ENCODE results near the gene TMEM143.

The TMEM143 gene

GRCh38 chr19:48353677-48354076 is 10.1 kb downstream of the TMEM143 start:
- no peak for DNase-seq

GRCh38 chr19:48351341-48351752 is 12.4 kb downstream of the TMEM143 start:
- no peak for DNase-seq

- DNase-seq = no peak
Measured at GRCh38 chr19:48350856-48351255, 12.9 kb downstream of the TMEM143 start.

GRCh38 chr19:48348737-48349136 is 15.0 kb downstream of the TMEM143 start:
- no peak for DNase-seq

- DNase-seq = no peak
Measured at GRCh38 chr19:48348045-48348444, 15.7 kb downstream of the TMEM143 start.

GRCh38 chr19:48346191-48346590 is 17.5 kb downstream of the TMEM143 start:
- DNase-seq = no peak

- DNase-seq = no peak
Measured at GRCh38 chr19:48344892-48345291, 18.8 kb downstream of the TMEM143 start.

- no peak for DNase-seq
Measured at GRCh38 chr19:48342841-48343540, 20.7 kb downstream of the TMEM143 start.

GRCh38 chr19:48342414-48342738 is 21.4 kb downstream of the TMEM143 start:
- no peak for DNase-seq

GRCh38 chr19:48341515-48342413 is 22.0 kb downstream of the TMEM143 start:
- no peak for DNase-seq

GRCh38 chr19:48340995-48341394 is 22.7 kb downstream of the TMEM143 start:
- DNase-seq = no peak

GRCh38 chr19:48338802-48339503 is 24.8 kb downstream of the TMEM143 start:
- no peak for DNase-seq

- DNase-seq = no peak
Measured at GRCh38 chr19:48338253-48338755, 25.4 kb downstream of the TMEM143 start.

GRCh38 chr19:48333467-48334384 is 30.0 kb downstream of the TMEM143 start:
- no peak for DNase-seq

- no peak for DNase-seq
Measured at GRCh38 chr19:48332662-48333466, 30.9 kb downstream of the TMEM143 start.

GRCh38 chr19:48332351-48332661 is 31.4 kb downstream of the TMEM143 start:
- DNase-seq = no peak

- no peak for DNase-seq
Measured at GRCh38 chr19:48330012-48330681, 33.6 kb downstream of the TMEM143 start.

GRCh38 chr19:48329167-48329891 is 34.4 kb downstream of the TMEM143 start:
- no peak for DNase-seq

- DNase-seq = no peak
Measured at GRCh38 chr19:48325265-48325910, 38.4 kb downstream of the TMEM143 start, which contains the start of gene EMP3. Gene EMP3 (plus strand): TSS chr19:48325552. CDS start chr19:48326845, 1,293 bp downstream.

All from cortex of kidney (tissue), 1 donor.